ENCODE measurements around the gene MKI67.

Gene MKI67

DNA sequence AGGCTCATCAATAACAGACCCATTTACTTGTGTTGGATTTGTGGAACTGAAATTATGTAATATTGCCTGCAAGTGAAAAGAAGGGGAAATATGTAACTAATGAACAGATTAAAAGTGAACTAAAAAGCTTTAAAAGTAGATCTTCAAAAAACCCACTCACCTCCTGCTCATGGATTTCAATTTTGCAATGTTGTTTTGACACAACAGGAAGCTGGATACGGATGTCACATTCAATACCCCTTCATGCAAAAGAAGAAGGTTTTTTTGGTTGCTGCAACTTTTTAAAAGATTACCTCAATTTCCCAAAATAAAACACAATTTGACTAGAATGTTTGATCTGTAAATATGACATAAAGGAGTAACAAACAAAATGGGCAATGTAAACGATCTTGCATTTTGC, 3.3 kb downstream of the MKI67 start:
- TF ChIP-seq YY1 (IDR thresholded peaks at IDR 0.05; ENCODE audit: low read depth) (no peak), TCF12 (IDR thresholded peaks at IDR 0.05; ENCODE audit: low read depth) (no peak)

DNA sequence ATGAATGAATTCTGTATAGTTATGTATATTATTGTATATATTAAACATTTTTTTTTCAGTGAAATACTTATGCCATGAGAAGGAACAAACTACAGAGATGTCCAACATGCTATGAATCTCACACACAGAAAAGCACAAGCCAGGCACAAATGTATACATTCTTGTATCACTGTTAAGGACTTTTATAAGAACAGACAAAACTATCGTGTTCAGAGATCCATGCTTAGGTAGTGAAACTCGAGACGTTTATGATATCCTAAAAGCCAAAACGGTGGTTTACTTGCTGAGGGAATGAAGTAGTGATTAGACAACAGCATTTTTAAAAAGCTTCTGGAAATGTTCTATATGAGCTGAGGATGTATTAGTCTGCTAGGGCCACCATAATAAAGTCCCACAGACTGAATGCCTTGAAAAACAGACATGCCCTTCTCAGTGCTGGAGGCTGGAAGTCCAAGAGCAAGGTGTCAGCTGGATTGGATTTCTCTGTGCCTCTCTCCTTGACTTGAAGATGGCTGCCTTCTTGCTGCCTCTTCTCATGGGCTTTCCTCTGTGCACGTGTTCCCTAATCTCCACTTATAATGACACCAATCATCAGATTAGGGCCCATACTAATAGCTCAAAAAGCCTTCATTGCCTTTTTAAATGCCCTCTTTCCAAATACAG, 4.3 kb downstream of the MKI67 start:
- TF ChIP-seq, protein P1, sequence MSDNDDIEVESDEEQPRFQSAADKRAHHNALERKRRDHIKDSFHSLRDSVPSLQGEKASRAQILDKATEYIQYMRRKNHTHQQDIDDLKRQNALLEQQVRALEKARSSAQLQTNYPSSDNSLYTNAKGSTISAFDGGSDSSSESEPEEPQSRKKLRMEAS (IDR thresholded peaks at IDR 0.05): no peak
- TF ChIP-seq EGR1 (IDR thresholded peaks at IDR 0.05) (no peak), RAD21 (IDR thresholded peaks at IDR 0.05; ENCODE audit: low read depth) (no peak), YY1 (IDR thresholded peaks at IDR 0.05; ENCODE audit: low read depth) (no peak), CREB1 (IDR thresholded peaks at IDR 0.05; ENCODE audit: low read depth) (no peak), FOXM1 (IDR thresholded peaks at IDR 0.05; ENCODE audit: borderline replicate concordance, low read depth) (no peak), TAF1 (IDR thresholded peaks at IDR 0.05; ENCODE audit: low read depth) (no peak), CEBPB (IDR thresholded peaks at IDR 0.05) (no peak), ZBTB7A (IDR thresholded peaks at IDR 0.05; ENCODE audit: low read depth) (no peak), TEAD4 (IDR thresholded peaks at IDR 0.05) (no peak)
- TF ChIP-seq, protein P2, sequence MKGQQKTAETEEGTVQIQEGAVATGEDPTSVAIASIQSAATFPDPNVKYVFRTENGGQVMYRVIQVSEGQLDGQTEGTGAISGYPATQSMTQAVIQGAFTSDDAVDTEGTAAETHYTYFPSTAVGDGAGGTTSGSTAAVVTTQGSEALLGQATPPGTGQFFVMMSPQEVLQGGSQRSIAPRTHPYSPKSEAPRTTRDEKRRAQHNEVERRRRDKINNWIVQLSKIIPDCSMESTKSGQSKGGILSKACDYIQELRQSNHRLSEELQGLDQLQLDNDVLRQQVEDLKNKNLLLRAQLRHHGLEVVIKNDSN (IDR thresholded peaks at IDR 0.05): no peak

DNA sequence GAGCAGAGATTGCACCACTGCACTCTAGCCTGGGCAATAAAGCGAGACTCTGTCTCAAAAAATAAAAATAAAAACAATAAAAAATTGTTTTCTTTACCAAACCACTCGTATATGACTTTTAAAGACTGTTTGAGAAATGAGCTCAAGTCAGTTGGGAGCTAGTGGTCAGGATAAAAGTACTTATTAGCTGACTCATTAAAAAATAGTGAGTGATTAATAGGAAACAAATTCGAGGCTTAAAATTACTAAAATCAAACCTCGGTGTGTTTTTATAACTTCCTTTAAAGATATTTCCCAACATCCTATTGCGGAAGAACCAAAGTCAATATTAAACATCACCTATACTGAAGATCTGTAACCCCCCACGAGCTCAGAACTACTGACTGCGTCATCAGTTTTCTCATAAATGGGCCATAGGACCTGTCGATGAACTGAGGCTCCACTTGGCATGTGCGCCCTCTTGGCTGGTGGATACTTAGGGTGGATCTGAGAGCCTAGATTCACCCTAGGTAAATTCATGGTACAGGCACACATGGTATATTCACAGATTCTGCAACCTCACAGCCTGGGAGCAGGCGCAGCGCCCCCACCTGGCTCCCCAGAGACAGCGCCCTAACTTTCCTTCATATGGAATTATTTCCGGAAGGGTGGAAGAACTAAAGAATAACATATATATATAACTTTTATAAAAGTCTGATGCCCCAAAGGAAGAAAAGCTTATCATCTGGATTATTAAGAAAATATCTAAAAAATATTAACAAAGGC, 9.2 kb downstream of the MKI67 start:
- no peak for TF ChIP-seq NFIC (IDR thresholded peaks at IDR 0.05)
- no peak for TF ChIP-seq ZBTB7A (IDR thresholded peaks at IDR 0.05; ENCODE audit: low read depth)
- TF ChIP-seq, protein P2 (IDR thresholded peaks at IDR 0.05): no peak
- TF ChIP-seq EP300 (IDR thresholded peaks at IDR 0.05; ENCODE audit: borderline replicate concordance): no peak
- TF ChIP-seq EGR1 (IDR thresholded peaks at IDR 0.05): no peak
- TF ChIP-seq, protein P3, sequence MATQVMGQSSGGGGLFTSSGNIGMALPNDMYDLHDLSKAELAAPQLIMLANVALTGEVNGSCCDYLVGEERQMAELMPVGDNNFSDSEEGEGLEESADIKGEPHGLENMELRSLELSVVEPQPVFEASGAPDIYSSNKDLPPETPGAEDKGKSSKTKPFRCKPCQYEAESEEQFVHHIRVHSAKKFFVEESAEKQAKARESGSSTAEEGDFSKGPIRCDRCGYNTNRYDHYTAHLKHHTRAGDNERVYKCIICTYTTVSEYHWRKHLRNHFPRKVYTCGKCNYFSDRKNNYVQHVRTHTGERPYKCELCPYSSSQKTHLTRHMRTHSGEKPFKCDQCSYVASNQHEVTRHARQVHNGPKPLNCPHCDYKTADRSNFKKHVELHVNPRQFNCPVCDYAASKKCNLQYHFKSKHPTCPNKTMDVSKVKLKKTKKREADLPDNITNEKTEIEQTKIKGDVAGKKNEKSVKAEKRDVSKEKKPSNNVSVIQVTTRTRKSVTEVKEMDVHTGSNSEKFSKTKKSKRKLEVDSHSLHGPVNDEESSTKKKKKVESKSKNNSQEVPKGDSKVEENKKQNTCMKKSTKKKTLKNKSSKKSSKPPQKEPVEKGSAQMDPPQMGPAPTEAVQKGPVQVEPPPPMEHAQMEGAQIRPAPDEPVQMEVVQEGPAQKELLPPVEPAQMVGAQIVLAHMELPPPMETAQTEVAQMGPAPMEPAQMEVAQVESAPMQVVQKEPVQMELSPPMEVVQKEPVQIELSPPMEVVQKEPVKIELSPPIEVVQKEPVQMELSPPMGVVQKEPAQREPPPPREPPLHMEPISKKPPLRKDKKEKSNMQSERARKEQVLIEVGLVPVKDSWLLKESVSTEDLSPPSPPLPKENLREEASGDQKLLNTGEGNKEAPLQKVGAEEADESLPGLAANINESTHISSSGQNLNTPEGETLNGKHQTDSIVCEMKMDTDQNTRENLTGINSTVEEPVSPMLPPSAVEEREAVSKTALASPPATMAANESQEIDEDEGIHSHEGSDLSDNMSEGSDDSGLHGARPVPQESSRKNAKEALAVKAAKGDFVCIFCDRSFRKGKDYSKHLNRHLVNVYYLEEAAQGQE (IDR thresholded peaks at IDR 0.05; ENCODE audit: low read depth): no peak

DNA sequence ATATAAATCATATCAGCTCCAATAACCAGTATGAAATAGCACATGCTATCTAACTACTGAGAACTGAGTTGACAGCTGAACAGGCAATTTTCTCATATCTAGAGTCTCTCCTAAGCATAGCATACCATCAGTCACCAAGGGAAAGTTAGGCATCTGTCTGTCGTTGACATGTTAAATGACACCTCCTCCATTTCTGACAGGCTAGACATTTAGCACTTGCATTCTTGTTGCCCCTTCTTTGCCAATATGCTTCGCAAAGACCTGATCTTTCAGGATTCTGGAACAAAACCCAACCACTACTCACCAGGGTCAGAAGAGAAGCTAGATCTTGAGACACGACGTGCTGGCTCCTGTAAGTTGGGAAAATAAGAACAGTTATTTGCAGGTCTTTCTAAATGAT, 10.0 kb downstream of the MKI67 start:
- no peak for TF ChIP-seq TEAD4 (IDR thresholded peaks at IDR 0.05)
- no peak for TF ChIP-seq RAD21 (IDR thresholded peaks at IDR 0.05; ENCODE audit: low read depth)
- TF ChIP-seq FOXM1 (IDR thresholded peaks at IDR 0.05; ENCODE audit: borderline replicate concordance, low read depth): no peak
- TF ChIP-seq CREB1 (IDR thresholded peaks at IDR 0.05; ENCODE audit: low read depth): no peak
- TF ChIP-seq NFIC (IDR thresholded peaks at IDR 0.05): no peak
- TF ChIP-seq TAF1 (IDR thresholded peaks at IDR 0.05; ENCODE audit: low read depth): no peak
- no peak for TF ChIP-seq YY1 (IDR thresholded peaks at IDR 0.05; ENCODE audit: low read depth)
- TF ChIP-seq ZBTB7A (IDR thresholded peaks at IDR 0.05; ENCODE audit: low read depth): no peak
- TF ChIP-seq EGR1 (IDR thresholded peaks at IDR 0.05): no peak
- TF ChIP-seq EP300 (IDR thresholded peaks at IDR 0.05; ENCODE audit: borderline replicate concordance): no peak
- TF ChIP-seq, protein P1 (IDR thresholded peaks at IDR 0.05): no peak
- TF ChIP-seq TCF12 (IDR thresholded peaks at IDR 0.05; ENCODE audit: low read depth): no peak
- TF ChIP-seq, protein P3 (IDR thresholded peaks at IDR 0.05; ENCODE audit: low read depth): no peak
- no peak for TF ChIP-seq CEBPB (IDR thresholded peaks at IDR 0.05)

DNA sequence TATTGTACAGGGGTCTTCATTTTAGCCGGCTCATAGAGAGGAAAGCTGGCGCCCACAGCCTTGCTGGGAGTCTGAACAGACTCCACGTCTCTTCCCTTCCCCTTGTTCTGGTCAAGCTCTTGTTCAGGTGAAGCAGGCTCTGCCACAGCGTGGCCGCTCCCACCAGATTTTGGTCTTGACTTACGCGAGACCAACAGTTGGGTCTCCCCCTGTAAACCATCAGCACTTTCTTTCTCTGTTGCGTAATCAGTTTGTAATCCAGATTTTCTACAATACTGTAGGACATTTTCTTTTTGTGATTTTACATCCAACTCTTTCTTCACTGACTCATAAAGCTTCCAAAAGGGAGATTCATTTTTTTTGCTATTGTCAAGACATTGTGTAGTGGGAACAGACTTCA, 10.9 kb downstream of the MKI67 start:
- no peak for TF ChIP-seq EGR1 (IDR thresholded peaks at IDR 0.05)
- peak; percentile 68; the same call in 1 of the 2 replicates for TF ChIP-seq CEBPB (IDR thresholded peaks at IDR 0.05)

DNA sequence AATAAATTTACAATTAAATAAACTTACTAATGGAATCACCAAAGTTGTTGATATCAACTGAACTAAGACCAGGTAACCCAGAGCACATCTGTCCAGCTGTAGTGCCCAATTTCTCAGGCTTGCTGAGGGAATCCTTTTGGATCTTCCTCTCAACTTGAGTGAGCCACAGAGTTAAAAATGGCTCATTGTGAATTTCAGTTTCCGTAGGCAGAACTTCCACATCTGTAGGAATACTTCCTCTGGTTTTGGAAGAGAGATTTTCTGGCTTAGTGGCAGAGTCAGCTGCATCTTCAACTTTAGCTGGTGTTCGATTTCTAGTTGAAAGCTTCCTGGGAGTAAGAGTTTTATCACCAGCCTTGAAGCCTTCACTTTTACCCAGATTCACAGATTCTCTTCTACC, 11.3 kb downstream of the MKI67 start:
- TF ChIP-seq EGR1 (IDR thresholded peaks at IDR 0.05) (no peak), CREB1 (IDR thresholded peaks at IDR 0.05; ENCODE audit: low read depth) (no peak), NFIC (IDR thresholded peaks at IDR 0.05) (no peak), CEBPB (IDR thresholded peaks at IDR 0.05) (no peak), RAD21 (IDR thresholded peaks at IDR 0.05; ENCODE audit: low read depth) (no peak), FOXM1 (IDR thresholded peaks at IDR 0.05; ENCODE audit: borderline replicate concordance, low read depth) (no peak), TAF1 (IDR thresholded peaks at IDR 0.05; ENCODE audit: low read depth) (no peak), TEAD4 (IDR thresholded peaks at IDR 0.05) (no peak), TCF12 (IDR thresholded peaks at IDR 0.05; ENCODE audit: low read depth) (no peak), EP300 (IDR thresholded peaks at IDR 0.05; ENCODE audit: borderline replicate concordance) (no peak), YY1 (IDR thresholded peaks at IDR 0.05; ENCODE audit: low read depth) (no peak), ZBTB7A (IDR thresholded peaks at IDR 0.05; ENCODE audit: low read depth) (no peak)
- TF ChIP-seq, protein P1 (IDR thresholded peaks at IDR 0.05): no peak
- TF ChIP-seq, protein P3 (IDR thresholded peaks at IDR 0.05; ENCODE audit: low read depth): no peak
- TF ChIP-seq, protein P2 (IDR thresholded peaks at IDR 0.05): no peak

Measured in Ishikawa (cell line).